NCI-H2171 (cell line): ENCODE data around the gene PHYHD1.

Experiments
- DNase-seq: peaks from one replicate; lab custom pipeline; 2025; lab: John Stamatoyannopoulos, UW

Gene PHYHD1

DNA sequence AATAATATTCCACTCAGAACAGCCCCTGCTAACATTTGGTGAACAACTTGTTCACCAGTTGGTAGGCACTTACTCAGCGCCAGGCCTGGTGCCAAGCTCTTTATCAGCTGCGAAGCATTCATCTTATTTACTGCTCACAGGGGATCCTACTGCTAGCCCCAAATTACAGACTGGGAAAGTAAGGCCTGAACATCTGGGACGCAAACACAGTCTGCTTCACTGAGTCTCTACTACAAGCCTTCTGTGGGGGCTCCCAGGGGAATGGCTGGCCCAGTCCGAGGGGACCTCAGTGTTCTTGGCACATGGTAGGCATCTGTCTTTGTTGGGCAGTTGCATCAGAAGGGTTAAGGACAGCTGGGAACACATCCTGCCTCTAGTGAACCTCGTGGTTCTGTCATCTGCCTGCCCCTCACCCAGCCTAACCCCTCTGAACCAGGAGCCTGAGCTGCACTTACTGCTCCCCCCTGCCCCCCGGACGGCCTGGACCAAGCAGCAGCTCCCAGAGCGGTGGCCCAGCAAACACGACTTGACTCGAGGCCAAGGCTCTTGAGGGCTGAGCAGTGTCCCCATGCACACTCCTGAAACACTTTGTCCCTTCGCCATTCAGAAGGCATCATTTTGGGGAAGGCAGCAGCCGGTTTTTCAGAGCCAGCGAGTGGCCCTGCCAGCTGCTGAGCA, at the start of gene PHYHD1:
PHYHD1 (plus strand) TSS at position 602 of the 678 bp plus-strand sequence. CDS start 1,342 bp downstream, outside the sequence.
- DNase-seq = peak; percentile 82

- no peak for DNase-seq
Measured at GRCh38 chr9:128877852-128878251, 42.9 kb upstream of the PHYHD1 start.

DNA sequence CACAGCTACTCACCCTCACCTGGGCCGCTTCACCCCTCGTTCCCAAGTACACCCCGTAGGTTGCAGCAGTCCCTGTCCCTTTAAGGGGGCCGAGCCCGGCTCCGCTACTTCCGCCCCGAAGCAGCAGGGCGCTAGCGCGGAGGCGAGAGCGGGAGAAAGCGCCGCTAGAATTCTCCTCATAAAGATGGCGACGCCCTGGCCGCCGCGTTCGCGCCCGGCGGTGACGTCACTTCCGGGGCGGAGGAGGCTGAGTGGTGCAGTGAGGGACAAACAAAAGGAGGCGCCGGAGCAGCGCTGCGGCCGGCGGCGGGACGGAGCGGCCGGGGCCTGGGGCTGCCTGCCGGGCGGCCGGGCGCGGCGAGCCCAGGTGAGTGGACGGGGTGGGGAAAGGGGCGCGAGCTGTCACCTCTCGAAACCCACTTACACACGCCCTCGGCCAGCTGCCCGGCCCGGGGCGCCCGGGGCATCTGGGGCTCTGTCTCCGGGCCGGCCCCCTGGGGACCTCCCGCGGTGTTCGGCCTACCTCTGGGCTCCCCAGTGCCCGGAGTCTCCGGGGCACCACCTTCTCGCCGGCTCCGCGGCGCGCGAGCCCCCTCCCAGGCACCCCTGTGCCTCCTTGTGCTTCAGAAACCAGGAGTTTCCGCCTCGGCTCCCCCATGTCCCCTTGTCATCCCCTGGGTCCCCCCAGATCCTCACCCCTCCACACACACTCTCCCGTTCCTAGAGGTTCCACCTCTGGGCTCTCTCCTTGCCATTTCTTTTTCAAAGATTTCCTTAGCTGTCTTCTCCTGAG, 38.7 kb upstream of the PHYHD1 start, which contains the start of the genes KYAT1 and LRRC8A:
KYAT1 (minus strand) TSS at position 67 of the 793 bp plus-strand sequence. CDS start 36,545 bp downstream, outside the sequence.
LRRC8A (plus strand) TSS at position 250 of the 793 bp plus-strand sequence. CDS start 25,032 bp downstream, outside the sequence.
- DNase-seq = peak; percentile 99

- DNase-seq = no peak
Measured at GRCh38 chr9:128882677-128883603, 37.8 kb upstream of the PHYHD1 start.

GRCh38 chr9:128884164-128884563, 36.6 kb upstream of the PHYHD1 start:
- no peak for DNase-seq

GRCh38 chr9:128885376-128885775, 35.4 kb upstream of the PHYHD1 start:
- DNase-seq = no peak

- no peak for DNase-seq
Measured at GRCh38 chr9:128885798-128886197, 35.0 kb upstream of the PHYHD1 start.

DNA sequence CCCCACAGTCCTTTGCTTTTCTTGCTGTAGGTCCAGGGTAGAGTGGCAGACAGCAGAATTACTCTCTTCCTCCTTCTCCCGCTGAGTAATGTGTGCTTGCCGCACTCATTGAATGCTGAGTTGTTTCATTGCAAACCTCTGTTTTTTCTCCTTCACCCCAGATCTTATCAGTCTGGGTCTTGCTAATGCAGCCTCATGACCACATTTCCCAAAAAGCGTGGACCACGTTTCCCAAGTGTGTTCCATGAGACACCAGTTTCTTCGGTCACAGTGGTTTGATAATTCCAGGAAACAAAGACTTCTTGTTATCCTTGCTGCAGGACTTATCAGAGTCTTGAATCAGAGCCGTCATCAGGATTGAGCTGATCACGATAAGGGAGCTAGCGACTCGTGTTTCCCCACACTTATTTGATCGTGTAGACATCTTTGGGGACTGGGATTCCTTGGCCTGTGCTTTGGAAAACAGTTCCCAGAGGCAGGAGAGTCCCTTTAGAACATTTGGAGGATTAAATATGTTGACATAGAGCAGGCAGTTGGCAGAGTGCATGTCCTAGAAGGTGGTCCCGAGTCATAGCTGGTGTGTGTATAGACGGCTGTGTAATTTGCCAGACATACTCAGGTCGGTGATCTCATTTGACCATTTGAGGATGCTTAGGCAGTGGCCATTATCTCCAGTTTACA, 34.4 kb upstream of the PHYHD1 start:
- DNase-seq = no peak

- no peak for DNase-seq
Measured at GRCh38 chr9:128887049-128887448, 33.7 kb upstream of the PHYHD1 start.

DNA sequence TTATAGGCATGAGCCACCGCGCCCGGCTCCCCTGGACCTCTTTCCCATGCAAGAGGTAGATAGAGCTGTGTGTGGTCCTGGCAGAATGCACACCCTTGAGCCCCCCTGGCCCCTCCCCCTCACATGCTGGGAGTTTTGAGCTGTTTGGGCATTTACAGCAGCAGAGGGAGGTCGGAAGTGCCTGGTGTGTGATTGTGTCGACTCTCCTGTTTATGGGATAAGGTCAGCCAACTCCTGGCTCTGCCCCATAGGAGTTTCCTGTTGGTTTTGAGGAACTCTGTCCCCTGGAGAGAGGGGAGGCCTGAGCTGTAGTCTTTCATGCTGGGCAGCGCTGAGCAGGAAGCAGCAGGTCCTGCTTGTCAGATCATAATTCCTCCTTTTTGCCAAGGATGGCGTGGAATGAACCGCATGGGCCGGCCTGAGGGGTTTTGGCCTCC, 32.9 kb upstream of the PHYHD1 start:
- DNase-seq = no peak

DNA sequence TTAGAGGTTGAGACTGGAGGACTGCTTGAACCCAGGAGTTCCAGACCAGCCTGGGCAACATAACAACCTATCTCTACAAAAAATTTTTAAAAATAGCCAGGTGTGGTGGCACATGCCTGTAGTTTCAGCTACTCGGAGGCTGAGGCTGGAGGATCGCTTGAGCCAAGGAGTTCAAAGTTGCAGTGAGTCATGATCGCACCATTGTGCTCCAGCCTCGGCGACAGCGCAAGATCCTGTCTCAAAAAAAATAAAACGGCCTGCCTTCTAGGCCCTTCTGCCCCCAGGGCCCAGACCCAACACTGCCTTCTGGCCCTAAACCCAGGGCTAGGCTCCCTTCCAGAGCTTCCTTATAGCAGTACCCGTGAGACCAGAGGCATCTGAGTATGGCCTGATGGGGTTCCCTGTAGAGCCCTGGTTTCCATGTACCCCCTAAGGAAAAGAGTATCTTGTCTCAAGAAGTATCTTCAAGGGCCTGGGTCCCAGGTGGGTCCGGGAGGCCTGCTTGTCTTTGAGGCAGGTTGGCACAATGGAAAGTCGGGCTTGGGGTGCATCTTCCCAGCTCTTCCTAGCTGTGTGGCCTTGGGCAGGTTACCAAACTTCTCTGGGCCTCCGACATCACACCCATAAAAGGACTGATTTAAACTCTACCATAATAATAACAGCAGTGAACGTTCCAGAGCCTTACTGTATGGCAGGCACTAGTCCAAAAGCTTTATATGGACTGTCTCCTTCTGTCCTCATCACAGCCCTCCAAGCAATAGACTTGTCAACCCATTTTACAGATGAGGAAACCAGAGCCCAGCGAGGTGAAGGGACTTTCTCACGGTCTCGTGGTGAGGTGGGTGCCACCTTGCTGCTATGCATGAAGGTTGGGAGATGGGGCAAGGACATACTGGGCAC, 29.2 kb upstream of the PHYHD1 start:
- DNase-seq = no peak

DNA sequence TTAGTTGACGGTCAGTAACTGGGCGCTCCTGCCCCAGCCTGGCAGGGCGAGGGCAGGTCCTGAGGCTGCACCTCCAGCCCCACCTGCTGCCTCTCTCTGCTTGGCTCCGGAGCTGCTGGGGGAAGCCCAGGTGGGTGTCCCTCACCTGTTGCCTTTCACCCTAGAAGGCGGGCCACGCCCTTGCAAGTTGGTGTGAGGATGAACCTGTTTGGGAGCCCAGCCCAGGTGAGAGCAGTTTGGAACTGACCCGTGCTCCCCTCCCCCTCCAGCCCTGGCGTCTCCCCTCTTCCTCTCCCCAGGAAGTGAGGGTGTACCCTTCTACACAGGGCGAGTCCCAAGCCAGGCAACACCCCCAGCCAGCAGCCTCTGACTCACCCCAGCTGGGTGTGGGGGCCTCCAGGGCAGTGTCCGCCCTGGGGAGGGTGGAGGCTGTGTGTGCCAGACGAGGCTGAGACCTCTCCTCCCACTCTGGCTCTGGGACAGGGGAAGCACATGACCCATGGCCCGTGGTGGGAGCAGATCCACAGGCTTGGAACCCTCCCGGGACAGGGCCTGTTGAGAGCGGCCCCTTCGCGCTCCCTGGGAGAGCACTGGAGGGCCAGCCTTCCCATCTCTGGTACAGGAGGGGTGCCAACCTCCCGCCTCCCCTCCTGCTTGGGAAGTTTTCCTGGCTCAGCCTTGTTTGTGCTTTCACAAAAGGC, 28.4 kb upstream of the PHYHD1 start:
- no peak for DNase-seq

DNA sequence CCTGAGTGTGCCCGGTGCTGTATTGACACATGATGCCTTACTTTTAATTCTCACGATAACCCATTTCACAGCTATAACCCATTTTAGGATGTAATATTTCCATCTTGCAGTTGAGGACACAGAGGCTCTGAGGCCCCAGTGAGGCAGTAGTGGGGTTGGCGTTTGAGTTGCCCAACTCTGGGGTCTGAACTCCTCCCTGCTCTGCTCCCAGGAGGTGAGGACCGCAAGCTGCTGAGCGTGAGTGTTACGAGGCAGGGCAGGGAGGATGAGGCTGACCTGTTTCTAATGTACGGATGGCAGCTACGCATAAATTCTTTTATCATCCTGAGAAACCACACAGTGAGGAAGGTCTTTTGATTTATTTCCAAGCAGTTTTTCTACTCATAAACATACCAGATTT, 27.4 kb upstream of the PHYHD1 start:
- DNase-seq = no peak

- no peak for DNase-seq
Measured at GRCh38 chr9:128894764-128895163, 26.0 kb upstream of the PHYHD1 start.

- DNase-seq = peak; percentile 93
Measured at GRCh38 chr9:128895556-128895955, 25.2 kb upstream of the PHYHD1 start.

DNA sequence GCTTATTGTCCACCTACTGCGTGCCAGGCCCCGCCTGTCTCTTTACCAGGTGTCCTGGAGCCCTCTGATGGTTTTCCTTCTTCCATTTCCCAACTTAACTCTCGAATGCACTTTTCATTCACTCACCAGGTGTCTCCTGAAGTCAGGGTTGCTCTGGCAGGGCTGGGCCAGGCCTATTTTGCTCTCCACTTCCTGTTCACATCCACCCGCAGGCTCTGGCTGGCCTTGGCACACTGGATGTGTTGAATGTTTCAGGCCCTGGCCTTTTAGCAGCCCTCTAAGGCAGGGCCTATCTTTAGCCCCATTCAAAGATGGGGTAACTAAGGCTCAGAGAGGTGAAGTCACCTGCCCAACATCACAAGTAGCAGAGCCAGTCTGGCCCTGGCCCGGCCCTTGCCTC, 22.4 kb upstream of the PHYHD1 start:
- no peak for DNase-seq

DNA sequence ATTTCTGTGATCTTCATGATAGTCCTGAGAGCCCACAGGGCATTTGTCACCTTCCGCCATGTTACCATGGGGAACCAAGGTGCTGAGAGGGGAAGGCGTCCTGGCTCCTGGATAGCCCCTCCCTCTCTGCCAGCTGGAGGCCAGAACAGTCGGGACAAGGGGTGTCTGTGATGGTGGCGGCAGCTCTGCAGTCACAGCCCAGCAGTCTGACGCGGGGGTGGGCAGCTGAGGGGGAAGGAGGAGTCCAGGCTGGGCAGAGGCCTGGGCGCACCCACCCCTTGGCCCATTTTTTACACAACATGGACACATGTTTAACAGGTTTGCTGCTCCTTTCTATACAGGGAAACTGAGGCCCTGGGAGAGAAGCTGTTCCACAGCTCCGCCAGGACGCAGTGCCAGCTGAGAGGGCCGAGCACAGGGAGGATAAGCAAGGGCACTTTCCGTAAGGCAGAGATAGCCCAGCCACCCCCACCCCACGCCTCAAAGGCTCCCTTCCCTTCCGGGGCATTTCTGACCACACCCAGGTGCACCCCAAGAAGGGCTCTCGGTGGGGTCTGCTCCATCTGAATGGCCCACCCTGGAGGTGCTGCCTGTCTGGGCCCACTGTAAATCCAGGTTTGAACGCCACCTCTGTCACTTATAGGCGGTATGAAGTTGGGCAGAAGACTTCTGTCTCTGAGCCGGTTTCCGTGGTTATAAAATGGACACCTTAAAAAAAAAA, 21.8 kb upstream of the PHYHD1 start:
- no peak for DNase-seq

DNA sequence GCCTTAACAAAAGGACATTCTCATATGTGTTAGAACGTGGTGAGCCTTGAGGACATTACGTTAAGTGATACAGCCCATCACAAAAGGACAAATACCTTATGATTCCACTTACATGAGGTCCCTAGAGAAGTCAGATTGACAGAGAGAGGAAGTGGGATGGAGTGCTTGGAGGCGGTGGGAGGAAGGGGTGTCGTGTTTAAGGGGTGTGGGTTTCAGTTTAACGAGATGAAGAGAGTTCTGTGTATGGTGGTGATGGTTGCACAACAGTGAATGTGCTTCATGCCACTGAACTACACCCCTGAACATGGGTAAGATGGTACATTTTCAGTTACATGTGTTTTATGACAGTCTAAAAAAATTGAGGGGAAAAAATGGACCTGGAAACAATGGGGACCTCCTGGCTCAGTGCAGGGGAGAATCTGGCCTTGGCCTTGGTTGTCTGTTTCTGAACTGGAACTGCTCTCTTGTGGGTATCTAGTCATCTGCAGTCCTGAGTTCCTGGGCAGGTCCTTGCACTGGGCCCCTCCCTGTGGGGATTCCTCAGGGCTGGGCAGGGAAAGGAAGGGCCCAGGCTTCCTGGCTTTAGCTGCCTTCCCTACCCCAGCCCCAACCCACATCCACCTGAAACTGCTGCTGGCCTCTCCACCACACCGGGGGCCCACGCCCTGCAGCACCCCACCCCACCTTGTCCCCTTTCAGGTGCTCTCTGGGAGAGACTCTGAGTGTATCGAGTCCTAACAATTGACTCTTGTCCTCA, 21.0 kb upstream of the PHYHD1 start:
- DNase-seq = no peak
